ENCODE measurements around the gene MPV17L2. TPM values are rescaled to one million over a fixed set of nuclear protein-coding genes. Genes with fewer than 3 reads are reported as not detected.

Gene MPV17L2
- total RNA-seq, 1 donor from 2014 or later = 9.5 TPM

GRCh38 chr19:18231775-18232174 is 38.8 kb downstream of the MPV17L2 start:
- Histone ChIP-seq H3K4me3 (no peak overlapping the region), H3K9me3 (peaks cover 8 to 13% of the 10 kb centered on the region in 2 donors), H3K4me1 (no peaks in the 10 kb centered on the region), H3K36me3 (no peaks in the 10 kb centered on the region), H3K27me3 (peaks cover 11% of the 10 kb centered on the region), H3K27ac (no peak overlapping the region)
- intact Hi-C loops (cut with DNase I) = no loop called here
- DNase-seq (ENCODE audit: low spot score in 2 of 2) = no peak
- TF ChIP-seq, protein P1, sequence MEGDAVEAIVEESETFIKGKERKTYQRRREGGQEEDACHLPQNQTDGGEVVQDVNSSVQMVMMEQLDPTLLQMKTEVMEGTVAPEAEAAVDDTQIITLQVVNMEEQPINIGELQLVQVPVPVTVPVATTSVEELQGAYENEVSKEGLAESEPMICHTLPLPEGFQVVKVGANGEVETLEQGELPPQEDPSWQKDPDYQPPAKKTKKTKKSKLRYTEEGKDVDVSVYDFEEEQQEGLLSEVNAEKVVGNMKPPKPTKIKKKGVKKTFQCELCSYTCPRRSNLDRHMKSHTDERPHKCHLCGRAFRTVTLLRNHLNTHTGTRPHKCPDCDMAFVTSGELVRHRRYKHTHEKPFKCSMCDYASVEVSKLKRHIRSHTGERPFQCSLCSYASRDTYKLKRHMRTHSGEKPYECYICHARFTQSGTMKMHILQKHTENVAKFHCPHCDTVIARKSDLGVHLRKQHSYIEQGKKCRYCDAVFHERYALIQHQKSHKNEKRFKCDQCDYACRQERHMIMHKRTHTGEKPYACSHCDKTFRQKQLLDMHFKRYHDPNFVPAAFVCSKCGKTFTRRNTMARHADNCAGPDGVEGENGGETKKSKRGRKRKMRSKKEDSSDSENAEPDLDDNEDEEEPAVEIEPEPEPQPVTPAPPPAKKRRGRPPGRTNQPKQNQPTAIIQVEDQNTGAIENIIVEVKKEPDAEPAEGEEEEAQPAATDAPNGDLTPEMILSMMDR (IDR thresholded peaks at IDR 0.05) = no peak

- intact Hi-C loops (cut with DNase I) = no loop called here
- no peak overlapping the region for H3K4me3 ChIP-seq
- TF ChIP-seq, protein P1 (IDR thresholded peaks at IDR 0.05) = no peak
- H3K9me3 ChIP-seq = peaks cover 8 to 13% of the 10 kb centered on the region in 2 donors
- H3K36me3 ChIP-seq = no peaks in the 10 kb centered on the region
- H3K27ac ChIP-seq = no peak overlapping the region
- H3K27me3 ChIP-seq = peaks cover 11% of the 10 kb centered on the region
- no peaks in the 10 kb centered on the region for H3K4me1 ChIP-seq
- DNase-seq (ENCODE audit: low spot score in 2 of 2) = no peak
Measured at GRCh38 chr19:18232540-18233223, 39.7 kb downstream of the MPV17L2 start.

GRCh38 chr19:18233224-18233825 is 40.3 kb downstream of the MPV17L2 start:
- intact Hi-C loops (cut with DNase I) = no loop called here
- Histone ChIP-seq H3K4me3 (no peak overlapping the region), H3K27me3 (peaks cover 9% of the 10 kb centered on the region), H3K36me3 (no peaks in the 10 kb centered on the region), H3K9me3 (peaks cover 8 to 13% of the 10 kb centered on the region in 2 donors), H3K27ac (no peak overlapping the region), H3K4me1 (no peaks in the 10 kb centered on the region)
- TF ChIP-seq, protein P1 (IDR thresholded peaks at IDR 0.05) = no peak
- DNase-seq (ENCODE audit: low spot score in 2 of 2) = no peak

GRCh38 chr19:18234194-18234593 is 41.2 kb downstream of the MPV17L2 start:
- H3K4me1 ChIP-seq = no peaks in the 10 kb centered on the region
- peaks cover 8 to 13% of the 10 kb centered on the region in 2 donors for H3K9me3 ChIP-seq
- DNase-seq (ENCODE audit: low spot score in 2 of 2) = no peak
- H3K36me3 ChIP-seq = no peaks in the 10 kb centered on the region
- intact Hi-C loops (cut with DNase I) = no loop called here
- TF ChIP-seq, protein P1 (IDR thresholded peaks at IDR 0.05) = no peak
- no peak overlapping the region for H3K4me3 ChIP-seq
- H3K27me3 ChIP-seq = peaks cover under 1% of the 10 kb centered on the region
- H3K27ac ChIP-seq = no peak overlapping the region

DNA sequence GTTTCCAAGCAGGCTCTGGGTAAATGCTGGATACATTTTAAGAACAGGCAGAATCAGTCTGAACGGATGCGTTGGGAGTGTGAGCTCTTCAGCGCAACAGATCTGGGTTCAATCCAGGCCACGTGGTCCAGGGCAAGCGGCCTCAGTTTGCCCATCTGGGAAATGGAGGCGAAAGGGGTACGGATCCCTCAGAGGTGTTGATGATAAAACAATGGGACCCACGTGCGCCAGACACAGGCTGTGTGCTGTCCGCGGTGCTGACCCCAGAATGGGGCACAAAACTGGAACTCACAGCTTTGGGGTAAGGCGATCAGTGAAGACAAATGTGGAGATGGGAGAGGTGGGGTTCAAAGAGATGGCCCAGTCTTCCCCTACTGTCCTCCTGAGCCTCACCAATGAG is 46.3 kb downstream of the MPV17L2 start:
- H3K27ac ChIP-seq = no peak overlapping the region
- intact Hi-C loops (cut with DNase I) = no loop called here
- no peaks in the 10 kb centered on the region for H3K36me3 ChIP-seq
- TF ChIP-seq, protein P1 (IDR thresholded peaks at IDR 0.05) = no peak
- H3K27me3 ChIP-seq = no peaks in the 10 kb centered on the region
- DNase-seq (ENCODE audit: low spot score in 2 of 2) = no peak
- H3K9me3 ChIP-seq = no peaks in the 10 kb centered on the region
- no peak overlapping the region for H3K4me3 ChIP-seq
- no peaks in the 10 kb centered on the region for H3K4me1 ChIP-seq
